ENCODE results near the gene HIP1R.
"Not testable (repeated sequence)": the region's sequence is repeated elsewhere in the genome, so short reads cannot be mapped to it uniquely, and the experiment has no call there.

Gene HIP1R

GRCh38 chr12:122875590-122876220 is 40.4 kb downstream of the HIP1R start:
- DNase-seq, result peak; percentile 30

GRCh38 chr12:122876281-122876680 is 41.0 kb downstream of the HIP1R start:
- DNase-seq, result not testable (repeated sequence)

GRCh38 chr12:122876731-122877130 is 41.5 kb downstream of the HIP1R start:
- DNase-seq, result no peak

- DNase-seq, result no peak
Measured at GRCh38 chr12:122878780-122879612, 43.7 kb downstream of the HIP1R start.

GRCh38 chr12:122880155-122880667 is 45.0 kb downstream of the HIP1R start:
- DNase-seq, result no peak

- peak; percentile 42 for DNase-seq
Measured at GRCh38 chr12:122880668-122881067, 45.4 kb downstream of the HIP1R start.

GRCh38 chr12:122882908-122883558 is 47.8 kb downstream of the HIP1R start:
- no peak for DNase-seq

GRCh38 chr12:122884091-122884826 is 49.0 kb downstream of the HIP1R start:
- DNase-seq, result no peak

- peak; percentile 77 for DNase-seq
Measured at GRCh38 chr12:122884860-122885259, 49.6 kb downstream of the HIP1R start.

GRCh38 chr12:122886161-122886560 is 50.9 kb downstream of the HIP1R start:
- DNase-seq, result no peak

- DNase-seq, result no peak
Measured at GRCh38 chr12:122886851-122887818, 51.9 kb downstream of the HIP1R start.

- DNase-seq, result no peak
Measured at GRCh38 chr12:122887819-122888212, 52.6 kb downstream of the HIP1R start.

GRCh38 chr12:122888232-122888752 is 53.0 kb downstream of the HIP1R start:
- DNase-seq, result peak; percentile 87

- no peak for DNase-seq
Measured at GRCh38 chr12:122889761-122890520, 54.7 kb downstream of the HIP1R start.

GRCh38 chr12:122891661-122892525 is 56.6 kb downstream of the HIP1R start:
- DNase-seq, result peak; percentile 80

GRCh38 chr12:122892724-122893123 is 57.5 kb downstream of the HIP1R start:
- not testable (repeated sequence) for DNase-seq

GRCh38 chr12:122893208-122894153 is 58.2 kb downstream of the HIP1R start:
- no peak for DNase-seq

All from inflammatory macrophage treated with lipopolysaccharide for 4 hours (primary cell).